ENCODE data around the gene KRT10. TPM values are rescaled to one million over a fixed set of nuclear protein-coding genes. Genes with fewer than 3 reads are reported as not detected.
"Not testable (repeated sequence)": the region's sequence is repeated elsewhere in the genome, so short reads cannot be mapped to it uniquely, and the experiment has no call there.

Gene KRT10
- total RNA-seq, 2 experiments from 2014 or later: 20.7 to 22.0 TPM

DNA sequence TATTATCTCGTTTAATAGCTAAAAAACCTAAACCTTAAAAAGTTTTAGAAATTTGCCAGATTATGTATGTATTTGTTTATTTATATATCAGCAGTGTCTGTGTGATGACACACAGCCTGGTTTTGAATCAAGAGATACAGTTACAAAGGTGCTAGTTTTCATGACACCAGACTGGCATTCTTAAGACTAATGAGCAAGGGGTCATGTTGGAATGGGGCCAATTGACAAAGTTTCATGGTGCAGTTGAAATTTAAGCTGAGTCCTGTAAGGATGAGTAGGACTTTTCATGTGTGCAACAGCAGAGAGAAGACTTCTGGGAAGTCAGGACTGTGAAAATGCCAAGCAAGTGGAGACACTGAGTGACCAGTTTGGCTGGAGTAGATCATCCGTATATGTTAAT is 3.2 kb upstream of the KRT10 start:
- no peak overlapping the region for H3K4me3 Mint-ChIP-seq
- H3K9me3 Mint-ChIP-seq: no peaks in the 10 kb centered on the region
- ChIA-PET POLR2A (no interaction called here), CTCF (interaction anchor here (0.8 kb wide), 1 partner anchor 179 kb away, joined by 3 read pairs; no protein-coding TSS in a partner anchor)
- H3K36me3 Mint-ChIP-seq (ENCODE audit: low read depth): no peaks in the 10 kb centered on the region
- no peak for DNase-seq
- peaks cover 22% of the 10 kb centered on the region for H3K4me1 Mint-ChIP-seq
- peaks cover 5% of the 10 kb centered on the region for H3K27me3 Mint-ChIP-seq
- H3K27ac Mint-ChIP-seq: no peak overlapping the region

DNA sequence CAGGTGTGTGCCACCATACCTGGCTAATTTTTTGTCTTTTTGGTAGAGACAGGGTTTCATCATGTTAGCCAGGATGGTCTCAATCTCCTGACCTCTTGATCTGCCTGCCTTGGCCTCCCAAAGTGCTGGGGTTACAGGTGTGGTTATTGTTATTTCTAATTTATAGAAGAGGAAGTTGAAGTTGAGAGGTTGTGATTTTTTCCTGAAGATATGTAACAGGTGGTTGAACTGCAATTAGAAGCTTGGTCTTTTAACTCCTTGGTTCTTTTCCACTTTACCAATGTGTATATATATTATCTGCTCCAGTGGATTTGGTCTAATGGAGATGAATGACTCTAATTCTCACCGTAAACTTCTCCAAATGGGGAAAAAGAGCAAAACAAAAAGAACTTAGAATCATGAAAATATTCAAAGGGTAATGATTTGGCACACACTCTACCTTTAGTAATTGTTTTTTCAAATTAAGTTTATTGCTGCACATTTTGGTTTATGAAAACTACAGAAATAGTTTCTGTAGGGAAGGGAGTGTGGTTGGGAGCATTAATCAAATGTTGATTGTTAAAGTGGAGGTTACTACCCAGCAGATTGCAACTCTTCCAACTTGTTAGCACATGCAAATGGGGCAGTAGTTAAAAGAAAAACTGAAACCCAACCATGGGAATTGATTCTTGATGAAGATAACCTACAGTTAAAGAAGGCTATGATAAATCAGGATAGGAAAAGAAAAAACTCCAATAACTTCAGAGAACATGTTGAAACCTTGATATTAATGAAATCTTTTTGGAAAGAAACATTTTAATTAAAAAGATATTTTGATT is 1.8 kb upstream of the KRT10 start:
- no peak overlapping the region for H3K27ac Mint-ChIP-seq
- ChIA-PET CTCF (no interaction called here), POLR2A (no interaction called here)
- H3K27me3 Mint-ChIP-seq: peaks cover 5% of the 10 kb centered on the region
- no peak for DNase-seq
- no peak overlapping the region for H3K4me3 Mint-ChIP-seq
- peaks cover 35% of the 10 kb centered on the region for H3K4me1 Mint-ChIP-seq
- H3K9me3 Mint-ChIP-seq: no peaks in the 10 kb centered on the region
- peaks cover 7% of the 10 kb centered on the region for H3K36me3 Mint-ChIP-seq (ENCODE audit: low read depth)

DNA sequence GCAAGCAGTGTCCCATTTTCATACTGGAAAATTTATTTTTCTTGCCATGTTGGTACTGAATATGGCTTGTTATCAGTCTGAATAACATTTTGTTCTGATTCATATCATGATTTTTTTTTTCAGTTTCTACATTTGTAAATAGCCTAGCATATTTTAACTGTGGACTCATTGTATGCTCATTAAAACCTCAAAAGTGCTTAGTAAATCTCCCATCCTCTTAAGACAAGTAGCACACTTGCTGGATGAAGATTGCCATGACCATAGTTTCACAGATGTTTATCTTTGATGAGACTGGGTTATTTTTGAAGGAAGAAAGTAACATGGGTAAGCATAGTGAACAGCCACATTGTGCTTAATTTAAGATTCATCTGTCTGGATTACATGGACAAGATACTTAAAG is 878 bp downstream of the KRT10 start:
- ChIA-PET CTCF (no interaction called here), POLR2A (no interaction called here)
- Mint-ChIP-seq H3K4me1 (peaks cover 45% of the 10 kb centered on the region), H3K27ac (no peak overlapping the region), H3K9me3 (no peaks in the 10 kb centered on the region), H3K27me3 (peaks cover 5% of the 10 kb centered on the region), H3K4me3 (no peak overlapping the region), H3K36me3 (ENCODE audit: low read depth) (peaks cover 24% of the 10 kb centered on the region)
- DNase-seq: no peak

DNA sequence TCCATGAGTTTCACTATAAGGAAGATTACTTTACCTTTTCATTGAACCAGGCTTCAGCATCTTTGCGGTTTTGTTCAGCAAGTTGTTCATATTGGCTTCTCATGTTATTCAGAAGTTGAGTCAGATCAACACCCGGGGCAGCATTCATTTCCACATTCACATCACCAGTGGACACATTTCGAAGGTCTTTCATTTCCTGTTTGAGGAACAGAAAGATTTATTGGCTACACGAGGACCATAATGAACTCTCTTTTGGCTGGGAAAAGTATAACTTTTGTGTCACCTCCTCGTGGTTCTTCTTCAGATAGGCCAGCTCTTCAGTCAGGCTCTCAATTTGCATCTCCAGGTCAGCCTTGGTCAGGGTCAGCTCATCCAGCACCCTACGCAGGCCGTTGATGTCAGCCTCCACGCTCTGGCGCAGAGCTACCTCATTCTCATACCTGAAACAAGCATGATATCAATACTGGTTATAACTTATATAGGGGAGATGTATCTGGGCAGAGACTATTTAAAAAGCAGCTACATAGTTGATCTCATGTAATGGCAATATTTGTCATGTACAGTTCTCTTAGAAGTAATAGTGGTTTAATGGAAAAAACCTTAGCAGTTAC is 2.1 kb downstream of the KRT10 start:
- no peak overlapping the region for H3K27ac Mint-ChIP-seq
- CTCF ChIA-PET: interaction anchor here (1.0 kb wide), 2 partner anchors 828 to 868 kb away, joined by 3 to 4 read pairs; no protein-coding TSS in a partner anchor
- peaks cover 24% of the 10 kb centered on the region for H3K36me3 Mint-ChIP-seq (ENCODE audit: low read depth)
- POLR2A ChIA-PET: interaction anchor here (2.6 kb wide), 1 partner anchor 173 kb away, joined by 19 read pairs; the partner anchor contains the start of gene SMARCE1
- peak overlapping the region; percentile 30 for H3K4me3 Mint-ChIP-seq
- DNase-seq: no peak
- no peaks in the 10 kb centered on the region for H3K9me3 Mint-ChIP-seq
- H3K27me3 Mint-ChIP-seq: no peaks in the 10 kb centered on the region
- peaks cover 42% of the 10 kb centered on the region for H3K4me1 Mint-ChIP-seq

DNA sequence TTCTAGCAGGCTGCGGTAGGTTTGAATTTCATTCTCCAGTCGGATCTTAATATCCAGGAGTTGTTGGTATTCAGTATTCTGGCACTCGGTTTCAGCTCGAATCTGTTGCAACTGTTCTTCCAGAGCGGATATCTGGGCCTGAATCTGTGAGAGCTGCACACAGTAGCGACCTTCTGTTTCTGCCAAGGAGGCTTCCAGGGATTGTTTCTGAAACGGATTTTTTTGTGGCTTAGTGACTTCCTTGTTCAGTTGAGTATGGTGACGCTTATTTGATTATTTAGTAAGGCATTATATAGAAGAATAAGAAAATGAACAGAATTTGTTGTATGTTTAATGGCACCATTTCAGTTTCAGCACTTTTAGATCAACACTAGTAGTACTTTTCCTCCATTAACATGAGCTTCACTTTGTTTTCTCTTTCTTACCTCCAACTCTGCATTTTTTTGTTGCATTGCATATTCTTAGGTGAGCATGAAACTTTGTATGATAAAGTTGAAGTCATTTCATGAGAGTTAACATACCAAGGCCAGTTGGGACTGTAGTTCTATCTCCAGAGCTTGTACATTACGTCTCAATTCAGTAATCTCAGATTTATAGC is 2.8 kb downstream of the KRT10 start:
- CTCF ChIA-PET: interaction anchor here (0.6 to 2.4 kb wide), 10 partner anchors 16 to 869 kb away, joined by 3 to 11 read pairs (median 4); no protein-coding TSS in a partner anchor
- no peak for DNase-seq

DNA sequence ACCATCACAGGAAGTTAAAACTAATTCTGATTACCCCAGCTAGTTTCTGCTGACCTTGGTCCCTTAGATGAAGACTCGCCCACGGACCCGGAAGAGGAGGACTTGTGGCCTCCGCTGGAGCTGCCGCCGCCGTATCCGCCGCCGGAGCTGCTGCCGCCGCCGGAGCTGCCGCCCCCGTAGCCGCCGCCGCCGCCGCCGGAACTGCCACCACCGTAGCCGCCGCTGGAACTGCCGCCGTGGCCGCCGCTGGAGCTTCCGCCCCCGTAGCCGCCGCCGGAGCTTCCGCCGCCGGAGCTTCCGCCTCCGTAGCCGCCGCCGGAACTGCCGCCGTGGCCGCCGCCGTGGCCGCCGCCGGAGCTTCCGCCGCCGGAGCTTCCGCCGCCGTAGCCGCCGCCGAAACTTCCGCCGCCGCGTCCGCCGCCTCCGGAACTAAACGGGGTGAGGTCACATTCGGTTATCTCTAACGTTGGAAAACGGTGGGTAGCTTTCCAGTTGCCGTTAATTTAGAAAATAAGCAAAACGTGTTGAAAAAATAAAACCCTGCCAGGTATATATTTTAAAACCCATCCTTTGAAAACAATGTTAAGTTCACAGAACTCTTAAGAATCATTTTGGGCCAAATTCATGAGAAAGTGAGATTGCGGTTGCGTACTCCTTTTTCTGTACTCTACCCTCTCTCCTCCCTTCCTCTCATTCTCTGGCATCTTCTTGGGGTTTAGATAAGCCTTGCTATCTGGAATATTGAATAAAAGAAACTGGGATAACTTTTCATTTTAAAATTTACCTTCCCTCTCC is 3.5 kb downstream of the KRT10 start:
- peak; percentile 87 for DNase-seq
- Mint-ChIP-seq H3K4me1 (peaks cover 38% of the 10 kb centered on the region), H3K27me3 (peaks cover 8% of the 10 kb centered on the region), H3K27ac (peak overlapping the region; percentile 81), H3K4me3 (peak overlapping the region; percentile 85), H3K9me3 (no peaks in the 10 kb centered on the region), H3K36me3 (ENCODE audit: low read depth) (peaks cover 24% of the 10 kb centered on the region)
- ChIA-PET CTCF (interaction anchor here (0.6 to 2.4 kb wide), 14 partner anchors 14 to 1199 kb away, joined by 3 to 11 read pairs (median 3); partner anchors contain the start of gene EIF1), POLR2A (interaction anchor here (0.6 to 2.6 kb wide), 11 partner anchors 14 to 871 kb away, joined by 3 to 19 read pairs (median 5); partner anchors contain the start of genes EIF1, KRTAP16-1 and SMARCE1)

More for the DNA sequence above, 2.8 kb downstream of the KRT10 start:
- Mint-ChIP-seq H3K4me3 (peak overlapping the region; percentile 74), H3K27me3 (peaks cover 1% of the 10 kb centered on the region), H3K4me1 (peaks cover 42% of the 10 kb centered on the region), H3K9me3 (no peaks in the 10 kb centered on the region), H3K27ac (peak overlapping the region; percentile 69), H3K36me3 (ENCODE audit: low read depth) (peaks cover 24% of the 10 kb centered on the region)
- POLR2A ChIA-PET: interaction anchor here (1.3 to 2.6 kb wide), 3 partner anchors 172 to 870 kb away, joined by 3 to 19 read pairs (median 6); partner anchors contain the start of gene SMARCE1

DNA sequence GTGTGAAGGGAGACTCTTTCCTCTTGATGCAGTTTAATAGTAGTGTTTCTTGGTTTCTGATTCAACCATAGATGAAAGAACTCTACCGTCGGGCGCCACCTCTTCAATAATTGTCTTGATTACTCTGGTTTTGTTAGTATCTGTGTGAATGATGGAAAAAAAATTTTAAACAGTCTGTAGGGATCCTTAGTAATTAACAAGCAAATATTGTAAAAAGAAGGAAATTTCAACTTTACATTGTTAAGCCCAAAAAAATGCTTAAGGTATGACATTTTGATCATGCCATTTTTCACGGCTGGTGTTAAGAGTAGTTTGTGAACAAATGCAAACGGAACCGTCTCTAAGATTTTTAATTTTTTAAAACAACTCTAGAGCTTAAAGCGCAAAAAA is 4.1 kb downstream of the KRT10 start:
- ChIA-PET CTCF (interaction anchor here (0.7 to 2.4 kb wide), 12 partner anchors 15 to 1200 kb away, joined by 3 to 11 read pairs (median 3); no protein-coding TSS in a partner anchor), POLR2A (interaction anchor here (0.6 to 2.6 kb wide), 11 partner anchors 15 to 871 kb away, joined by 3 to 19 read pairs (median 5); partner anchors contain the start of genes EIF1, KRTAP16-1 and SMARCE1)
- H3K36me3 Mint-ChIP-seq (ENCODE audit: low read depth): peaks cover 24% of the 10 kb centered on the region
- no peaks in the 10 kb centered on the region for H3K9me3 Mint-ChIP-seq
- peaks cover 11% of the 10 kb centered on the region for H3K27me3 Mint-ChIP-seq
- no peak for DNase-seq
- H3K27ac Mint-ChIP-seq: peak overlapping the region; percentile 81
- H3K4me1 Mint-ChIP-seq: peaks cover 37% of the 10 kb centered on the region
- H3K4me3 Mint-ChIP-seq: peak overlapping the region; percentile 85

DNA sequence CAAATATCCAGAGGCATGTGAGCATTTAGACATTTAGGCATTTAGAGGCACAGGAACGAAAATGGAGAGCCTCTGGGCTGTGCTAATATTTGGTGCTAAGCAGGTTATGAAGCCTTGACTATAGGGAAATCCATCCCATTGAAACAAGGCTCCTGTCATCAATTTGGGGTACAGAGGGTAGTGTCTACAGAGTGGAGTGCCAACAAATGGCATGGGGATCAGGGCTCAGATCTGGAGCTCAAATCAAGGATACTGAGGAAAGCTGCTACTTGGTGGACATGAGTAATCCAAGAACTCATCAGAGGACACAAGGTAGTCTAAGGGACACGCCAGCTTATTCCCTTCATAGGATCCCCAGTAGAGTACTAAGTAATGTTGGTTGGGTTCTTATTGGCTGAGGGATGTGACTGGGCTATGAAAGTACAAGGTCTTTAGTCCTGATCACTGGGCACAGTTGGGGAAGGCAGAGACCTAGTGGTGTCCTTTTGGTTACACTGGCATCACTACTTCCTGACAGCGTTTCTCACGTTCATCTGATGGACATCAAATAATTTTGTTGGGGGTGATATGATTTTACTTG is 5.2 kb downstream of the KRT10 start:
- H3K4me3 Mint-ChIP-seq: peak overlapping the region; percentile 69
- H3K27me3 Mint-ChIP-seq: peaks cover 16% of the 10 kb centered on the region
- ChIA-PET CTCF (interaction anchor here (2.4 kb wide), 1 partner anchor 846 kb away, joined by 11 read pairs; no protein-coding TSS in a partner anchor), POLR2A (no interaction called here)
- H3K27ac Mint-ChIP-seq: peak overlapping the region; percentile 58
- no peaks in the 10 kb centered on the region for H3K9me3 Mint-ChIP-seq
- H3K36me3 Mint-ChIP-seq (ENCODE audit: low read depth): peaks cover 24% of the 10 kb centered on the region
- H3K4me1 Mint-ChIP-seq: peaks cover 37% of the 10 kb centered on the region
- DNase-seq: no peak

DNA sequence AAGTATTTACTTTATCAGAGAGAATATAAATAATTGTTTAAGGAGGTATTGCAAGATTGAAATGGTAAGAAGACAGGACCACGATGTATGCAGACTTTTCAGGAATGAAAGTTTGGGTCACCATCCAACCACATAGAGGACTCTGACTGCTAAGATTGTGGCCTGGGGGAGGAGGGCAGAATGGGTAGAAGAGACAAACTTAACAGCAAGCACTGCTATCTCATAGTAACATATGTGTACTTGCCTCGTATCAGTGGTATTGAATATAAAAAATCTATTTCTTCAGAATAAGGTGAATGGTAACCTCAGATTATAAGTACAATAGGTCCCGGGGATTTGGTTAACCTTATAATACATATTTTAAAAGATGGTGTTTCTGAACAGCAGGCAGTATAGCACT is 5.8 kb downstream of the KRT10 start:
- Mint-ChIP-seq H3K36me3 (ENCODE audit: low read depth) (peaks cover 24% of the 10 kb centered on the region), H3K27ac (no peak overlapping the region), H3K9me3 (no peaks in the 10 kb centered on the region), H3K27me3 (peaks cover 20% of the 10 kb centered on the region), H3K4me3 (no peak overlapping the region), H3K4me1 (peaks cover 37% of the 10 kb centered on the region)
- CTCF ChIA-PET: no interaction called here
- DNase-seq: no peak
- POLR2A ChIA-PET: no interaction called here

DNA sequence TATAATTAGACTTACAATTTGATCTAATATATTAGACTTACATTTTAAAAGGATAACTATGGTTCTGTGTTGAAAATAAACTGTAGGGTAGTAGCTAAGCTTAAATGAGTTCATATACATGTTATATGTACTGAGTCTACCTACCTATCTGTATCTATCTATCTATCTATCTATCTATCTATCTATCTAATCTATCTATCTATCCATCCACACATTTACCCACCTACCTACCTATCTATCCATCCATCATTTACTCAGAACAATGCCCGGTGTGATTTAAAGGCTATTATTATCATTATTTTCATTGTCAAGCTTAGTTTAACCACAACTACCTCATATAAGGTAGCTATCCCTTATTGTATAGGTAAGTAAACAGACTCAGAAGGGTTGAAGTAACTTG is 7.0 kb downstream of the KRT10 start:
- no peaks in the 10 kb centered on the region for H3K9me3 Mint-ChIP-seq
- ChIA-PET POLR2A (no interaction called here), CTCF (interaction anchor here (0.7 kb wide), 1 partner anchor 13 kb away, joined by 3 read pairs; no protein-coding TSS in a partner anchor)
- H3K36me3 Mint-ChIP-seq (ENCODE audit: low read depth): peaks cover 23% of the 10 kb centered on the region
- H3K4me1 Mint-ChIP-seq: peaks cover 32% of the 10 kb centered on the region
- no peak overlapping the region for H3K4me3 Mint-ChIP-seq
- peaks cover 27% of the 10 kb centered on the region for H3K27me3 Mint-ChIP-seq
- H3K27ac Mint-ChIP-seq: no peak overlapping the region
- DNase-seq: no peak

DNA sequence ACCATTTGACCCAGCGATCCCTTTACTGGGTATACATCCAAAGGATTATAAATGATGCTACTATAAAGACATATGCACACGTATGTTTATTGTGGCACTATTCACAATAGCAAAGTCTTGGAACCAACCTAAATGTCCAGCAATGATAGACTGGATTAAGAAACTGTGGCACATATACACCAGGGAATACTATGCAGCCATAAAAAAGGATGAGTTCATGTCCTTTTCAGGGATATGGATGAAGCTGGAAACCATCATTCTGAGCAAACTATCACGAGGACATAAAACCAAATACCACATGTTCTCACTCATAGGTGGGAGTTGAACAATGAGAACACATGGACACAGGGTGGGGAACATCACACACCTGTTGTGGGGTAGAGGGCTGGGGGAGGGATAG is 7.8 kb downstream of the KRT10 start:
- POLR2A ChIA-PET, H3K4me3 Mint-ChIP-seq, CTCF ChIA-PET, DNase-seq, H3K27ac Mint-ChIP-seq, H3K9me3 Mint-ChIP-seq: not testable (repeated sequence)
- H3K4me1 Mint-ChIP-seq: peaks cover 24% of the 10 kb centered on the region
- peaks cover 35% of the 10 kb centered on the region for H3K27me3 Mint-ChIP-seq
- H3K36me3 Mint-ChIP-seq (ENCODE audit: low read depth): peaks cover 20% of the 10 kb centered on the region

DNA sequence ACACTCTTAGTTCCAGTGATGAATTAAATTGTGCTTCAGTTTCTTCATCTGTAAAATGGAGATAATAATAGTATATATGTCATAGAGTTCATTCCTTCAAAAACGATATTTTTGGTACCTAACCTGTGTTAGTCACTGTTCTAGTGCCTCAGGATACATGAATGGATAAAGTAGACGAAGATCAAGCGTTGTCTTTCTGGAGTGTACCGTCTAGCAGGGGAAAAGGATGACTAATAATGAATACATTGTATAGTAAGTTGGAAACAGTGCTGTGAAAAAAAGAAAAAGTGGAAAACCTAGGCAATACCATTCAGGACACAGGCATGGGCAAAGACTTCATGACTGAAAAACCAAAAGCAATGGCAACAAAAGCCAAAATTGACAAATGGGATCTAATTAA is 8.6 kb downstream of the KRT10 start:
- Mint-ChIP-seq H3K27ac (no peak overlapping the region), H3K4me3 (no peak overlapping the region), H3K4me1 (peaks cover 18% of the 10 kb centered on the region), H3K27me3 (peaks cover 41% of the 10 kb centered on the region), H3K9me3 (no peaks in the 10 kb centered on the region), H3K36me3 (ENCODE audit: low read depth) (peaks cover 17% of the 10 kb centered on the region)
- no peak for DNase-seq
- ChIA-PET CTCF (no interaction called here), POLR2A (no interaction called here)

Data from activated CD4-positive, alpha-beta memory T cell treated with anti-CD3 and anti-CD28 coated beads, Interleukin-2, amount 10 ng/mL, durations not matched to agents 7 days and 5 days (primary cell).